Non-pigmented ciliary epithelial cell (primary cell): ENCODE measurements around the gene CDKAL1.
"Not testable (repeated sequence)": the region's sequence is repeated elsewhere in the genome, so short reads cannot be mapped to it uniquely, and the experiment has no call there.

Experiments used
- DNase-seq: peaks from one replicate; pipeline ENCODE4 v3.0.0-alpha.2; 2010; ENCODE audit warnings: low read depth

Gene CDKAL1

DNA sequence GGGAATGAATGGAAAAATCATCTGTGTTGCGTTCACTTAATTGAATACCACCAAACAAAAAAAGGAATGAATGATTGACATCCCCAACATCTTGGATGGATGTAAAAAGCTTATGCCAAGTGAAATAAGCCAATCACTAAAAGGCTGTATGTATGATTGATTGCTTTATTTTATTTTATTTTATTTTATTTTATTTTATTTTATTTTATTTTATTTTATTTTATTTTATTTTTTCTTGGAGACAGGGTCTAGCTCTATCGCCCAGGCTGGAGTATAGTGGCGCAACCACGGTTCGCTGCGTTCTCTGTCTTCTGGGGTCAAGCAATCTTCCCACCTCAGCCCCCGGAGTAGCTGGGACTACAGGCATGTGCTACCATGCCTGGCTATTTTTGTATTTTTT, 263.3 kb downstream of the CDKAL1 start:
- no peak for DNase-seq

DNA sequence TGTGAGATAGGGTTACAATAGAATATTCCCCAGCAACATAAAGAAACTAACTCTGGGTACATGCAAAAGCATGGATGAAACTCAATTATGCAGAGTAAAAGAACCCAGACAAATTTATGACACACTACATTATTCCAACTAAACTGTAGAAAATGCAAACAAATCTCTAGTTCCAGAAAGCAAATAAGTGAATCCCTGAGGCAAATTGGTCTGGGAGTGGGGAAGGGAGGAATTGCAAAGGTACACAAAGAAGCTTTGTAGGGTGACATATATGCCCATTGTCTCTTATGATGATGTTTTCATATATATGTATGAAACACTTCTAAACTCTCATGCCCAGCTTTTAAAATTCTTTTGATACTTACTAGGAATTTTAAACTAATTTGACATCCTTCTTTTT, 266.0 kb downstream of the CDKAL1 start:
- no peak for DNase-seq

DNA sequence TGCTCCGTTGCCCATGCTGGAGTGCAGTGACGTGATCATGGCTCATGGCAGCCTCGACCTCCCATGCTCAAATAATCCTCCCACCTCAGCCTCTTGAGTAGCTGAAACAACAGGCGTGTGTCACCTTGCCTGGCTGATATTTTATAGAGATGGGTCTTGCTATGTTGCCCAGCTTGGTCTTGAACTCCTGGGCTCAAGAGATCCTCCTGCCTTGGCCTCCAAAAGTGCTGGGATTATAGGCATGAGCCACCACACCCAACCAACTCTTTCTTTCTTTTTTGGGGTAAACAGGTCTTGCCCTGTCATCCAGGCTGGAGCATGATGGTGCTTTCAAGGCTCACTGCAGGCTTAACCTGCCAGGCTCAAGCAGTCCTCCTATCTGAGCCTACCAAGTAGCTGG, 266.4 kb downstream of the CDKAL1 start:
- no peak for DNase-seq

DNA sequence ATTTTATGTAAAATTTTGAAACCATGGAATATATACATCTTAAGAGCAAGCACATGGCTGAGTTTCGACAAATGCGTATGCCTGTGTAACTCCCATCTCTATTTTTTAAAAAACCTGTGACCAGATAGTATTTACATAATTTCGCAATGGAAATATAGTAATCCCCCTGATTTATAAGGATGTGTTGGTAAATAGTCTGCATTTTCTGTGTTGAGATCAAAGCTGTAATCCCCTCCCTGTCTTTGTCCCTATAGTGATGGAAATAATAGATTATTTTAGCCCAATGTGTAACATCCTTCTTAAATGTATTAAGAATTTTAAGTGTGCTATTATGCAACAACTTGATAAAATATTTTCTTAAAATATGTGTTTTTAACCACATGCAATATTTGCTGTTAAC, 267.3 kb downstream of the CDKAL1 start:
- DNase-seq = no peak

DNA sequence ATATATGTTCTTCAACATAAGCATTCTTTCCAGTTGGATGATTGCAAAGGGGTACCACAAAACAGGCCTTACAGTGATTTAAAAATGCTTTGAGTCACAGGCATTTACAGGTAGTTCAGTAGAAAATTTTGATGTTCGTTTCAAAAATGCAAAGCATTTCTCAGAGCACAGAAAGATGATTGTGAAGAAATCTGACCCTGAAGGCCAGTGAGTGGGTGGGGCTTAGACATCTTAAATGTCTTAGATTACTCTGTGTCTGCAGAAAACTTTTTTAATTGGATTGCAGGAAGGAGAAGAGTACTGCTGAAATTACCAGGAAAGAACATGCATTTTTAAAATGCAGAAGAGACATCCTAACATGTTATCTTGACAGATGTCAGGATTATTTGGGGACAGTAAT, 268.3 kb downstream of the CDKAL1 start:
- DNase-seq = no peak

DNA sequence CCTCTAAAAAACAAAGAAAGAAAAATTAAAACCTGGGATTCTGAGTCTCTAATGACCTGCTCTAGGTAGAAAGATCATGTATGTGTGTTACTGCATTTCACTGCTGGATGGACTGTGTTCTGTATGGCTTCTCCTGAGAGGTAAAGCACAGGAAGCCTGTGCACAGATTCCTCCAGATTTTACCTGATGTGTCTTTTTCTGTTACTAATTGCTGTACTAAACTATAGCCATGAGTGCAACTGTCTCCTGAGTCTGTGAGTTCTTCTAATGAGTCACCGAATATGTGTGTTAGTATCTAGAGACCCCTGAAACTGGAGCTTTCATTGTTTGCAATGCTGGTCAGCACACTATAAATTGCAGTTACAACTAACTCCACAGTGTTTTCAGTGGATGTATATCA, 270.8 kb downstream of the CDKAL1 start:
- DNase-seq = no peak

DNA sequence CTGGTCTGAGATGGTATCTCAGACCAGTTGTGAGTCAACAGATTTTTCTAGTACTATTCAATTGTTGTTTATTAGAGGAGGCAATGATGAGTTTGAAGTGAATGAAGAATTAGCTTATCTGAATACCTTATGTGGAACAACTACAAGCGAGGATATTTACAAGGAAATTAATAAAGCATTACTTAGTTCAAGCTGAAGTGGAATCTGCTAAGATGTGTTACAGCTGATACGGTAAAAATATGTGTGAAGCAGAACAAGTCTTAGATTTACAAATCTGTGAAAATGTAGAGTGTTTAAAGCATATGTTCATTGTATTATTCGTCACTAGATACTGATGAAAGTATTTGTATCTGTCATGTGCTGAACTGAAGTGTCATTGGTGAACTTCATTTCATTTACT, 272.4 kb downstream of the CDKAL1 start:
- DNase-seq = no peak

DNA sequence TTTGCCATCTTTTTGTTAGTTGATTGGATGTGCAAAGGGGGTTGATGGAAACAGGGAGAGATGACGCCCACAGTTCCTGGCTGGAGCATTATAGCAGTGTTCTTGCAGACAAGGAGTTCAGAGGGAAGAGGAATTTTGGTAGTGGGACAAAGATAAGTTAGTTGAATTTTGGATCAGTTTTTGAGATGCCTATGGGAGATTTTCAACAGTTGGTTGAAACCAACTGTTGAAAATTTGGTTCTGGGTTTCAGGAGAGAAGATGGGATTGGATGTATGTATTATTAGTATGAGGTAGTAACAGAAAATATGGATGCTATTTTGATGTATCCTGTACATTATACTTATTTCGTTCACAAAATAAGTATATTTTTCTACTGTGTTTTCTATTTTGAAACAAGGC, 274.2 kb downstream of the CDKAL1 start:
- no peak for DNase-seq

DNA sequence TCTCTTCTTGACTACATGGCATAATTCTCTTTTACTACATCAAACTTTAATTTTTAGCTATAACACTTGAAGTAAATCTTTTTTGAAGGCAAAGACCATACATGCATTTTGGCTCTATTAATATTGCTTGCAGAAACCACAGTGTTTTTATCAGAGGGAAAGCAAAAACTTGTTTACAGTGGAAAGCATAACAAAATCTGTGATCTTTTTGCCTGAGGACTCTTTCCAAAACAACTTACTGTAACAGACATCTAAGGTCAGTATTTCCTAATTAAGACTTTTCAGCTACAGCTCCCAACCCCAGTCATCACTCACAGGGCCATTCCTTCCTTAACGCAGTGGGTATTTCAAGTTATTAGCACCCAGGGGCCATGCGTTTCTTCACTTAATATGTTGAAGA, 274.7 kb downstream of the CDKAL1 start:
- no peak for DNase-seq

DNA sequence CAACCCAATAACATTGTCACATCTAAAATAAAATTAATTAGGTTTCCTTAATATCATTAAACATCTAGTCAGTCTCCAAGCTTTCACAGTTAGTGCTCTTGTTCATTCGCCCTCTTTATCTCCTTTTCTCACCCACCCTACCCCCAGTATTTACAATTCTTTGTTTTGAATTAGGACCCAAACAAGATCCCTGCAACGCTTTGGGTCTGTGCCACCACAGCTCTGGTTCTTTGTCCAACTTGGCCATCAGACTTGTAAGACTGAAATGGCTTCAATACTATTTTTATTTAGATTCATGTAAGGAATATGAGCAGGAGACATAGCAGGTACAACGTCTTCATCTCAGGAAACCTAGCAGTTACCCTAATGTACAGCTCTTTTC, 276.5 kb downstream of the CDKAL1 start:
- no peak for DNase-seq

DNA sequence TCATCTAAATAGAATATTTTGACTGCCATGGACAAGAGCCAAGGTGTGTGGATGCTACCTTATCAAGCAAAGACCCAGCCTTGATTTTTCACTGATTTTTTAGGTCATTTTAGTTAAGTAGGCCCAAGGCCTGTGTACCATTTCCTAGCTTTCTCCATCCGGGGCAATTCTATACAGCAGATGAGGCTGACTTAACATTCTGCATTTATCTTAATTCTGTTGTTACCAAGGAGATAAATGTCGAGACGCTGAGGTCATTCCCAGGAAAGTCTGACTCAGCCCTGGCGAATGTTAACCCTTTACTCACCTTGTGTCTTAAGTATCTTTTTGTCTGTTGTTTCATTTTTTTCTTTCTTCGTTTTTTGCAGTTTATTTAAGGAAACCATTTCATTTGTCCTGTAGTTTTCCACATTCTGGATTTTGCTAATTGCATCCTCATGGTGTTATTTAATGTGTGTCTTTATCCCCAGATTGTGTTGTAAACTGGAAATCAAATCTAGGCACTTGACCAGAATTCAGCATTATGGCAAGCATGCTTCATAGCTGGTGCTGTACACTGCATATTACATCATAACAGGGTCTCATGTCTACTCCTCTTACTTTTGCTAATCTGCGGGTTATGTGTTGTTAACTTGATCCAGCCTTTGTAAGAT, 277.0 kb downstream of the CDKAL1 start:
- DNase-seq = peak; percentile 98

DNA sequence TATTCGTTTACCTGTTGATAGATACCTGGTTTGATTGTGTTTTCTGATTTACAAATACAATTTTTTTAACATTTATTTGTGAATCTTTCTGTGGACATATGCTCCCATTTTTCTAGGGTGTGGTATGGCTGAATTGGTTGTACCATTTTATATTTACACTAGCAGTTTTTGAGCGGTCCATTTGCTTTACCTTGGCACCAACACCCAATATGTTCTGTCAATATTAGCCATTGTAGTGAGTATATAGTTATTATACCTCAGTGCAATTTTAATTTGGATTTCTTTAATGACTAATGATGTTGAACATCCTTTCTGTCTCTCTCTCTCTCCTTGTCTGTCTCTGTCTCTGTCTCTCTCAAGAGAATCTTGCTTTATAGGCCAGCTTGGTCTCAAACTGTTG, 278.5 kb downstream of the CDKAL1 start:
- no peak for DNase-seq

DNA sequence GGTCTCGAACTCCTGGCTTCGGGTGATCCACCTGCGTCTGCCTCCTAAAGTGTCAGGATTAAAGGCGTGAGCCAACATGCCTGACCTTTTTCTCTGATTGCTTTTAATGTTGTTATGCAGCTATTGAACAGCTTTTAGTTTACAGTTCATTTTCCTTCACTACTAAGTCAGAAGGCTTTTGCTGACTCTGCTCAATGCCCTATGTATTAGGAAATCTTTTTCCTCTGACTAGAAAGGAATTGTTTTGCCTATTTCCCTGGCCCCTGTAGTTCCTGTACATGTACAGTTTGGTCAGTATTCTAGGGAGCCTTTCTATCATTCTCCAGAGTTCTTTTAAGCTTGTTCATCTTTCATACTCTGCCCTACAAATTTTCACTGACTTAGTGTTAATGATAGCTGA, 280.2 kb downstream of the CDKAL1 start:
- DNase-seq = no peak

DNA sequence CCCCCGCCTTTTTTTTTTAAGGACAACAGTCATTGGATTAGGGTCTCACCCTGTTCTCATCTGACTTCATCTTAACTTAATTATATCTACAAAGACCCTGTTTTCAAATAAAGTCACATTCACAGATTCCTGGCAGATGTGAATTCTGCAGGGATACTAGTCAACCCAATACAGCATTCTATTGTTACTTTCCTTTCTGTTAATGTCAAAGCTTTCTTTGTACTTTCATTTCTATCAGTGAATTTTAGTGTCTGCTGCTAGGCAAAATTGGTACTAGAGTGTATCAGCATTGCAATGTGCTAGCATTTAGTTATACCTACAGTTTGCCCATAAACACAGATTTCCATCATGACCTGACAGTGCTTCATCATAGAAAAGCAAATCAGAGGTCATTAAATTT, 281.9 kb downstream of the CDKAL1 start:
- no peak for DNase-seq

DNA sequence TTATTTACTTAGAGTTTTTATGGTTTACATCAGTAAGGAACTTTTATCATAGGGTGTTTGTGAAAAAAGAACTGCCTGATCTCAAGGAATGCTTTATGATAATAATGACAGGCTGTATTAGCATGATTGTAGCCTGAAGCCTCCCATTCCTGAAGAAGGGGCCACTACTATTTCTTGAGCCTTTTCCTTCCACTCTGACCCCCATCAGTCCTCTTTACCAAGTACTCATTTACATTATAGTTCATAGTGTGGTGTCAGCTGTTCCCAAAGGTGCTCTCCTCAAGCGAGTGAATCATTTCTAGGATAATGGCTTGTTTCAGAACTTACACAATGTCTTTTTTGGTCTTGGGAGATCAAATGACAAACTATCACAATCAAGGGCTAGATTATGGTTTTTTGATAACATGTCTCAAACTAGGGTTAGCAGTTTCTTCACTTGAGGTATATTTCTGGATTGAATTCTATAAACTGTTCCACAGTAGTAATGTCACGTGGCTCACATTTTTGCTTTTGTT, 283.6 kb downstream of the CDKAL1 start:
- DNase-seq = no peak

DNA sequence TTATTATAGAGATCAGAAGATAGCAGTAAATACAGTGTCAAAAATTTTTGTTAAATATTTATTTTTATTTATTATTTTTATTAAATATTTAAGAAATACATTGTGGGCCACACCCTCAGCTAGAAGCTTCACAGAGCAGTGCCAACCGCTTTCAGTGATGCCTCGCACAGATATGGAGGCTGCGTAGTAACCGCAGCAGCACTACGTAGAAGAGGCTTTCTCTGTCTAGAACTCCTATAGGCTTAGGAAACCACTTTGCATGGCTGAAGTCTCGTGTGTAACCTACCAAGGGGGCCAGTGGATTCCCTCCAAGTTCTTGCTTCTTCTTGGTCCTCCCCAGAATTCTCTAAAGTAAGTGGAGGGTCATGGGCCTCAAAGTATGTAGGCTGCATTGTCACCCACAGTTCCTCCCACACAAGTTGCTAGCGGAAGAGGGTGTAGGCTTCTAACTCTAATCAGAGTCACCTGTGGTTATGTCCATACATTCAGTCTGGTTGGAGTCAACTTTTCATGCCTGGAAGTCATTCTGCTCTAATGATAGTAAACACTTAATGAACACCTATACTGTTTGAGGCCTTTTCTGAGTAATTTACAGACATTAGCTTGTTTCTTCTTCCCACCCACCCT, 285.6 kb downstream of the CDKAL1 start:
- DNase-seq = no peak

DNA sequence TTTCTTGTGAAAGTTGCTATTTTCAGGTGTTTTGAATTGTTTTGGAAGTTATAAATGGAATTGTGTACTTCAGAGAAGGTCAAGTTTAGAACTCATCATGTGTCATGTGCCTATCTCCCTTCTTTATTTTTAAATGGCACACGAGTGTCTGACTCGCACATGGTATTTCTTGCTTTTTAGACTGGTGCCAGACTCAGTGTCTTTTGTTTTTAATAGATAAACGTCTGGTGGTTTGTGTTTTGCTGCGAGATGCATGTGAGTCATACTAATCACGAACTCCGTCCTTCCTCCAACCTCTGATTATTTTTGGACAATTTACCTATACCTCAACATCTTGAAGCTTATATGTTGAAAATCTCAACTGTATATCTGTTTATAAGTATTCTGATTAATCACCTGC, 292.1 kb downstream of the CDKAL1 start:
- DNase-seq = no peak

DNA sequence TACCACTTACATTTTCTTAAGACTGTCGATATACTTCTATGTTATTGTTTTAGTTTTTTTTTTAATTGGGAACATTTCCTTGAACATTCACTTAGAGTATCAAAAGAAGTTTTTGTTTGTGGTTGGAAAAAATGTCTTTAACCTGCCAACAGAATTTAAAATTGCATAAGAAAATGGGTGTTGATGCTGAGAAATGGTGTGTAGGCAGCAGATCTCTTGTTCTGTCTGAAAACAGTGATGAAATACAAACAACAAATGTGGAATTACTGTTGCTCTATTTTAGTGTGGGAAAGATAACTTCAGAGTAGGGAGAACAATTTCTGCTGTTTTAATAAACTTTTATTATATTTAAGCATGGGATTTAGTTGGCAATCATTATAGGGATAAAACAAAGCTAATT, 293.5 kb downstream of the CDKAL1 start:
- DNase-seq = no peak

DNA sequence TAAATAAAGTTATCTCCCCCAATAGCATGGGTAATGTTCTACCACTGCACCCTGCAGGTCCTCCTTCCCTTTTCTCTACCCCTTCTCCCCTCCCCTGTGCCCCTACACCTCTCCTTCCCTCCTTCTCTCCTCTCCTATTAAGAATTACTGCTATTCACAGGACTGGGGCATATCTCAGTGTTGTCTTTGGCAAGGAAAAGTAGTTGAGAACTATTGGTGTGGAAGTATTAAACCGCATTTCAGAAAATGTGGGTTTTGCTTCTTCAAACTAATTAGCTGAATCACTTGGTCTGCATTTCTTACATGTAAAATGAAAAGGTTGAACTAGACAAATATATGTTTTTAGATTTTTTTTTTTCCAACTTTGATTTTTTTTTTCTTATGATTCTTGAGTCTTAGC, 296.3 kb downstream of the CDKAL1 start:
- DNase-seq = no peak

DNA sequence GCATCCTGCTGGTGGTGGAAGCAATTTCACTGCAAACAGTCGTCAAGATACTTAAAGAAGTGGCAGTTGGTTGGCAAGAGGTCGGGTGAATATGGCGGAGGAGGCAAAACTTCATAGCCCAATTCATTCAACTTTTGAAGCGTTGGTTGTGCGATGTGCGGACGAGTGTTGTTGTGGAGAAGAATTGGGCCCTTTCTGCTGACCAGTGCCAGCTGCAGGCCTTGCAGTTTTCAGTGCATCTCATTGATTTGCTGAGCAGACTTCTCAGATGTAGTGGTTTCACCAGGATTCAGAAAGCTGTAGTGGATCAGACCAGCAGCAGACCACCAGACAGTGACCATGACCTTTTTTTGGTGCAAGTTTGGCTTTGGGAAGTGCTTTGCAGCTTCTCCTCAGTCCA, 297.0 kb downstream of the CDKAL1 start:
- not testable (repeated sequence) for DNase-seq

DNA sequence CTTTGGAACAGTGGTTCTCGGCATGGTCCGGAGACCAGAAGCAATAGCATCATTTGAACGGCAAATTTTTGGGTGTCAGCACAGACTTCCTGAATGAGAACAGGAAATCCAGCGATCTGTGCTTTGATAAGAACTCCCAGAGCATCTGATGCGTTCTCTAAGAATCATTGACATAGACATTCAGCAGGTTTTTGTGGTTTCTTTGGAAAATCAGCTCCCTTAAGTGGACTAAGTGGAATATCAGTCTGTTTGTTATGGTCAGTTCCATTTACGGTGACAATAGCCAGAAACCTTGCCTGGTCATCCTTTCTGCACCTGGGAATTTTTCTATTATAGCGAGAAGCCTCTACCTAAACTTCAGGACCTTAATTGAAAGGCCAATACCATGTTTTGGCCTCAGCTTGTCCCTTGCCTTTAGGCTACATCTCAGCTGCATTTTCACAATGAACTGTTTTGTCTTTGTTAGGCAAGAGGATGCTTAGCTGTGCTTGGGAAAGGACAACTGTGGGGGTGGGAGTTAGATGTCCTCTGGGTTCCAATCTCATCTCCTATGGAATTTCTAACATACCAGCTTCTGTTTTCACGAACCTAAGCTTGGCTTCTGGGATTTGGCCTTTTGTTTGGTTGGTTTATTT, 299.7 kb downstream of the CDKAL1 start:
- no peak for DNase-seq

DNA sequence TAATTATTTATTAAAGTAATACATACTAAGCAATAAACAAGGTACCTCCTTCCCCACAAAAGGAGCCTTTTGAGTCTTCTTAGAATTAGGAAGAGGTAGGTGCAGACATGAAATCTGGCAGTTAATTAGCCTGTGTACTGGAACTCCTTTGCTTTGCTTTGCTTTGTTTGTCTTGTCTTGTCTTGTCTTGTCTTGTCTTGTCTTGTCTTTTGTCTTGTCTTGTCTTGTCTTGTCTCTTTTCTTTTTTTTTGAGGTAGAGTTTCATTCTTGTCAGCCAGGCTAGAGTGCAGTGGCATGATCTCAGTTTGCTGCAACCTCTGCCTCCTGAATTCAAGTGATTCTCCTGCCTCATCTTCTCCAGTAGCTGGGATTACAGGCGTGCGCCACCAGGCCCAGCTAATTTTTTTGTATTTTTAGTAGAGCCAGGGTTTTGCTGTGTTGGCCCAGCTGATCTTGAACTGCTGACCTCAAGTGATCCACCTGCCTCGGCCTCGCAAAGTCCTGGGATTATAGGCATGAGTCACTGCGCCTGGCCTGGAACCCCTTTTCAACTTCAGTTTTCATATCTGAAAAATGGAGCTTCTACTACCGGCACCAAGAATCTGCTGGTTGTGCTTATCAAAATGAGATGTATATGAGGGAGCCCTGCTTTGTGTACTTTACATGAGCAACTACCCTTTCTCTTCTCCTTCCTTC, 301.2 kb downstream of the CDKAL1 start:
- DNase-seq = no peak

DNA sequence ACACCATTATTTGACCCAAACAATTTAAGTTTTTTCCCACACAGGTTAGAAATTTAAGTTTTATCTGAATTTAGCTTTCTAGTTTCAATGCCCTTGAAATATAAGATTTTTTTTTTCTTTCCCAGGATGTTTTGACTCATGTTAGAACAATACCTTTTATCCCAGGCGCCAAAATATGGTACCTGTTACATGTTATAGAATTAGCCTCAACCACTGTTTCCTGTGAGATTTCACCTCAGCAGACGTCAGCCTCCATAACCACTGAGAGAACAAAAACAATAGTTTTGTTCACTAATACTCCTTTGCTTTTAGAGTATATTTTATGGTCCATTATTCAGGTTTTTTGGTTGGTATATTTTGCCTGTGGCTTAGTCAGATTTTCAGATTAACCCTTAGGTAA, 302.9 kb downstream of the CDKAL1 start:
- DNase-seq = no peak
